Smooth muscle cell (in vitro differentiated cells): ENCODE measurements around the gene BICRA. TPM values are rescaled to one million over a fixed set of nuclear protein-coding genes. Genes with fewer than 3 reads are reported as not detected.
A peak's percentile ranks its signal among the peaks of the same experiment; 100 is the strongest.

Experiments used
- DNase-seq: peaks from one replicate; lab custom pipeline; 2025; ENCODE audit not compliant: unreplicated experiment; lab: John Stamatoyannopoulos, UW
- H2AFZ ChIP-seq: fragments of 200-600 bp; sonication (generic); 2 replicates; pipeline ENCODE4 v1.6.0; 2016; ENCODE audit warnings: antibody characterized with exemption, low read depth, mild to moderate bottlenecking
- H3F3A ChIP-seq: fragments of 200-600 bp; sonication (generic); 2 replicates; pipeline ENCODE4 v1.6.0; 2017; ENCODE audit warnings: antibody characterized with exemption, low read depth
- H3K27ac ChIP-seq: fragments of 200-600 bp; sonication (generic); 2 replicates; pipeline ENCODE4 v1.5.1; 2016; ENCODE audit warnings: low read depth, mild to moderate bottlenecking
- H3K27me3 ChIP-seq: fragments of 200-600 bp; sonication (generic); 2 replicates; pipeline ENCODE4 v1.6.1; 2016; ENCODE audit warnings: low read depth, mild to moderate bottlenecking
- H3K36me3 ChIP-seq: fragments of 200-600 bp; sonication (generic); 2 replicates; pipeline ENCODE4 v1.5.1; 2016; ENCODE audit warnings: low read depth
- H3K4me1 ChIP-seq: fragments of 200-600 bp; sonication (generic); 2 replicates; pipeline ENCODE4 v1.5.1; 2016; ENCODE audit warnings: low read depth
- H3K4me2 ChIP-seq: fragments of 200-600 bp; sonication (generic); 2 replicates; pipeline ENCODE4 v1.6.0; 2016; ENCODE audit warnings: mild to moderate bottlenecking
- H3K4me3 ChIP-seq: fragments of 200-600 bp; sonication (generic); 2 replicates; pipeline ENCODE4 v1.5.1; 2016; ENCODE audit warnings: mild to moderate bottlenecking
- H3K79me2 ChIP-seq: fragments of 200-600 bp; sonication (generic); 2 replicates; pipeline ENCODE4 v1.6.0; 2016; ENCODE audit warnings: low read depth, mild to moderate bottlenecking
- H3K9ac ChIP-seq: fragments of 200-600 bp; sonication (generic); 2 replicates; pipeline ENCODE4 v1.6.0; 2016; ENCODE audit warnings: low read depth
- H3K9me3 ChIP-seq: fragments of 200-600 bp; sonication (generic); replicated peaks from 2 replicates; pipeline ENCODE4 v1.5.1; 2016; ENCODE audit warnings: low read depth
- H4K20me1 ChIP-seq: fragments of 200-600 bp; sonication (generic); 2 replicates; pipeline ENCODE4 v1.6.0; 2016; ENCODE audit warnings: low read depth
- WGBS: methylation state at CpG from one replicate; pipeline ENCODE4 v1.1.7; 2016; ENCODE audit warnings: low lambda C conversion rate; 5-methylcytosine and 5-hydroxymethylcytosine counted together
- polyA plus RNA-seq: library from polyadenylated mRNA; unstranded; fragments of >200 nt; fragmentation: Nextera tagmentation; extraction: Ambion mirVana; gene quantifications from 2 replicates; pipeline ENCODE4 v1.2.1, GENCODE V29; 2016
- total RNA-seq: library from RNA; depleted of rRNA; stranded (reverse); fragments of >200 nt; gene quantifications from 2 replicates; pipeline ENCODE4 v1.2.3, GENCODE V29; 2014
- TF ChIP-seq, protein P1 (sequence below): fragments of 200-600 bp; sonication (generic); IDR thresholded peaks from 2 replicates; pipeline ENCODE4 v1.5.1; 2017; ENCODE audit warnings: borderline replicate concordance, mild to moderate bottlenecking, antibody characterized with exemption; ENCODE audit not compliant: insufficient read depth, poor library complexity, severe bottlenecking

BICRA gene
- total and polyA plus RNA-seq, 2 experiments from 2014 or later = 3.6 to 10.0 TPM

DNA sequence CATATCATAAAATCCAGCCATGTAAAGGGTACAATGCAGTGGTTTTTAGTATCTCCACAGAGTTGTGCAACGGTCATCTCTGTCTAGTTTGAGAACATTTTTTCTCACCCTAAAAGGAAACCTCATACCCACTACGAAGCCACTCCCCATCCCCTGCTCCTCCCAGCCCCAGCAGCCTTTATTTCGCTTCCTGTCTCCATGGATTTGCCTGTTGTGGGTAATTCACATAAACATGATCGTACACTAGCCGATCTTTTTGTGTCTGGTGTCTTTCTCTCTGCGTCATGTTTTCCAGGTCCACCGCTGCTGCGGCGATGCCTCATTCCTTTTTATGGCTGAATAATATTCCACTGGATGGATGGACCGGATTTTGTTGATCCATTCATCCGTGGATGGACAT is 28.6 kb downstream of the BICRA start:
- Histone ChIP-seq H3K9ac (no peak overlapping the region), H3K9me3 (no peaks in the 10 kb centered on the region), H3K27ac (peak overlapping the region; percentile 34)

DNA sequence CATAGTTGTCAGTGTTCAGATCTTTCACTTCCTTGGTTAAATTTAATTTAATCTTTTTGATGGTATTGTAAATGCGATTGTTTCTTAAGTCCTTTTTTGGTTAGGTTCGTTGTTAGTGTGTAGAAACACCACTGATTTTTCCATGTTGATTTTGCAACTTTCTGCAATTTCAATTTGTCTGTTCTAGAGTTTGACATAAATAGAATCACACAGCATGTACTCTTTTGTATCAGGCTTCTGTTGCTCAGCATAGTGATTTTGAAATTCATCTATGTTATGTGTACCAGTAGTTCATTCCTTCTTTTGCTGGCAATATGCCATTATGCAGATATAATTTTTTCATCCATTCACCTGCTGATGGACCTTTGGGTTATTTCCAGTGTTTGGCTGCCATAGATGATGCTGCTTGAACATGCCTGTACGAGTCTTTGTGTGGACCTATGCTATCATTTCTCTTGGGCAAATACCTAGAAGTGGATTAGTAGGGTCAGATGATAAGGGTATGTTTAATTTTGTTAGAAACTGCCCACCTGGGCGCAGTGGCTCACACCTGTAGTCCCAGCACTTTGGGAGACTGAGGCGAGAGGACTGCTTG is 33.1 kb downstream of the BICRA start:
- H3K4me2 ChIP-seq = no peak overlapping the region
- 86% methylated on average over 5 of the region's 5 CpGs for WGBS
- no peak overlapping the region for H2AFZ ChIP-seq
- no peaks in the 10 kb centered on the region for H3K9me3 ChIP-seq
- TF ChIP-seq, protein P1, sequence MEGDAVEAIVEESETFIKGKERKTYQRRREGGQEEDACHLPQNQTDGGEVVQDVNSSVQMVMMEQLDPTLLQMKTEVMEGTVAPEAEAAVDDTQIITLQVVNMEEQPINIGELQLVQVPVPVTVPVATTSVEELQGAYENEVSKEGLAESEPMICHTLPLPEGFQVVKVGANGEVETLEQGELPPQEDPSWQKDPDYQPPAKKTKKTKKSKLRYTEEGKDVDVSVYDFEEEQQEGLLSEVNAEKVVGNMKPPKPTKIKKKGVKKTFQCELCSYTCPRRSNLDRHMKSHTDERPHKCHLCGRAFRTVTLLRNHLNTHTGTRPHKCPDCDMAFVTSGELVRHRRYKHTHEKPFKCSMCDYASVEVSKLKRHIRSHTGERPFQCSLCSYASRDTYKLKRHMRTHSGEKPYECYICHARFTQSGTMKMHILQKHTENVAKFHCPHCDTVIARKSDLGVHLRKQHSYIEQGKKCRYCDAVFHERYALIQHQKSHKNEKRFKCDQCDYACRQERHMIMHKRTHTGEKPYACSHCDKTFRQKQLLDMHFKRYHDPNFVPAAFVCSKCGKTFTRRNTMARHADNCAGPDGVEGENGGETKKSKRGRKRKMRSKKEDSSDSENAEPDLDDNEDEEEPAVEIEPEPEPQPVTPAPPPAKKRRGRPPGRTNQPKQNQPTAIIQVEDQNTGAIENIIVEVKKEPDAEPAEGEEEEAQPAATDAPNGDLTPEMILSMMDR = no peak
- H4K20me1 ChIP-seq = peaks cover 100% of the 10 kb centered on the region
- H3K36me3 ChIP-seq = peaks cover 5% of the 10 kb centered on the region
- no peaks in the 10 kb centered on the region for H3K27me3 ChIP-seq
- H3K27ac ChIP-seq = no peak overlapping the region
- peaks cover 88% of the 10 kb centered on the region for H3K79me2 ChIP-seq
- H3K4me1 ChIP-seq = no peaks in the 10 kb centered on the region
- no peak for DNase-seq
- no peaks in the 10 kb centered on the region for H3F3A ChIP-seq
- H3K4me3 ChIP-seq = no peak overlapping the region
- no peak overlapping the region for H3K9ac ChIP-seq

More for the DNA sequence above, 28.6 kb downstream of the BICRA start:
- Histone ChIP-seq H3K79me2 (peaks cover 90% of the 10 kb centered on the region), H3F3A (no peaks in the 10 kb centered on the region), H3K4me2 (no peak overlapping the region), H2AFZ (no peak overlapping the region), H3K27me3 (no peaks in the 10 kb centered on the region), H3K4me1 (no peaks in the 10 kb centered on the region), H3K36me3 (no peaks in the 10 kb centered on the region), H3K4me3 (no peak overlapping the region), H4K20me1 (peaks cover 100% of the 10 kb centered on the region)
- DNase-seq = no peak
- 62% methylated on average over 11 of the region's 11 CpGs for WGBS
- TF ChIP-seq, protein P1 = no peak

DNA sequence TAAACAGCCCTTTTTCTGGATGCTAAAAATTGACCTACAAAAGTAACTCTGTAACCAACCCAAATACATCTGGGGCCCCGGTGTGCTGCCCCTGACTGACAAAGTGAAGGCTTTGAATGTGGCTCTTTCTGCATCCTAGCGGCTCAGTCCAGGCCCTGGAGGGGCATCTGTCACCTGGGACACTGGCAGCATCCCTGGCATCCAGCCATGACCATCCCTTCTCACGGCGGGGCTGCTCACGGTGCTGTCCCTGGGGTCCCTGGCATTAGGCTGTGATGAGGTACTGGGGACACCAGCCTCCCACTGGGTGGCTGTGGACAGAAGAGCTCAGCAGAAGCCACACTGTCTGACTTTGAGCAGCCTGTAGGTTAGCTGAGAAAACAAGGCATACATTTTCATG is 34.3 kb downstream of the BICRA start:
- H3K79me2 ChIP-seq = peaks cover 89% of the 10 kb centered on the region
- DNase-seq = no peak
- H3K27ac ChIP-seq = no peak overlapping the region
- no peaks in the 10 kb centered on the region for H3F3A ChIP-seq
- H4K20me1 ChIP-seq = peaks cover 100% of the 10 kb centered on the region
- H3K4me2 ChIP-seq = no peak overlapping the region
- H3K4me3 ChIP-seq = no peak overlapping the region
- no peaks in the 10 kb centered on the region for H3K27me3 ChIP-seq
- H2AFZ ChIP-seq = no peak overlapping the region
- peaks cover 7% of the 10 kb centered on the region for H3K36me3 ChIP-seq
- TF ChIP-seq, protein P1 = no peak
- H3K4me1 ChIP-seq = no peaks in the 10 kb centered on the region
- no peaks in the 10 kb centered on the region for H3K9me3 ChIP-seq
- no peak overlapping the region for H3K9ac ChIP-seq
- 95% methylated on average over 5 of the region's 5 CpGs for whole genome bisulfite sequencing

DNA sequence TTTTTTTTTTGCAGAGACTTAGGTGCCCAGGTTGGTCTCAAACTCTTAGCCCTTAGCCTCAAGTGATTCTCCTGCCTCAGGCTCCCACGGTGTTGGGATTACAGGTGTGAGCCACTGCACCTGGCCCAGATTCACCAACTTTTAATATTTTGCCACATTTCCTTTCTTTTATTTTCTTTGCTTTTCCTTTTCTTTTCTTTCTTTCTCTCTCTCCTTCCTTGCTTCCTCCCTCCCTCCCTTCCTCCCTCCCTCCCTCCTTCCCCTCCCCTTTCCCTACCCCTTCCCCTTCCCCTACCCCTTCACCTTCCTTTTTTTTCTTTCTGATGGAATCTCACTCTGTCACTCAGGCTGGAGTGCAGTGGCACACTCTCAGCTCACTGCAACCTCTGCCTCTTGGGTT is 35.3 kb downstream of the BICRA start:
- Histone ChIP-seq H3K4me1 (no peaks in the 10 kb centered on the region), H2AFZ (no peak overlapping the region), H3K27ac (no peak overlapping the region), H3F3A (no peaks in the 10 kb centered on the region), H3K36me3 (peaks cover 7% of the 10 kb centered on the region), H3K4me2 (no peak overlapping the region), H3K9me3 (no peaks in the 10 kb centered on the region), H3K79me2 (peaks cover 86% of the 10 kb centered on the region), H4K20me1 (peaks cover 100% of the 10 kb centered on the region), H3K4me3 (no peak overlapping the region), H3K27me3 (no peaks in the 10 kb centered on the region), H3K9ac (no peak overlapping the region)
- 91% methylated on average over 1 of the region's 1 CpG for WGBS
- DNase-seq = no peak
- TF ChIP-seq, protein P1 = no peak
